ENCODE results near the gene LRRN3. TPM values are rescaled to one million over a fixed set of nuclear protein-coding genes. Genes with fewer than 3 reads are reported as not detected.

The LRRN3 gene
- total RNA-seq, 1 experiment from 2014 or later: not detected

GRCh38 chr7:111147708-111148533 is 57.0 kb downstream of the LRRN3 start:
- no peaks in the 10 kb centered on the region for H3K27me3 ChIP-seq (ENCODE audit: insufficient read depth, low read depth)
- no peaks in the 10 kb centered on the region for H4K20me1 ChIP-seq (ENCODE audit: insufficient read depth)
- H3K4me1 ChIP-seq (replicated peaks; ENCODE audit: insufficient read depth): no peaks in the 10 kb centered on the region
- ChIA-PET POLR2A (ENCODE audit: unreplicated experiment) (no interaction called here), CTCF (no interaction called here)
- no peaks in the 10 kb centered on the region for H3F3A ChIP-seq (ENCODE audit: insufficient read depth, low read depth)
- H3K79me2 ChIP-seq (ENCODE audit: low read depth): no peaks in the 10 kb centered on the region
- no peak overlapping the region for H3K27ac ChIP-seq
- no peaks in the 10 kb centered on the region for H3K36me3 ChIP-seq (ENCODE audit: low read depth)
- DNase-seq: no peak
- H3K9me2 ChIP-seq (ENCODE audit: insufficient read depth): no peaks in the 10 kb centered on the region
- no peaks in the 10 kb centered on the region for H3K9me3 ChIP-seq (ENCODE audit: insufficient read depth, low read depth)
- no peak overlapping the region for H2AFZ ChIP-seq
- no peak for TF ChIP-seq EZH2 (IDR thresholded peaks at IDR 0.05; ENCODE audit: low read depth)
- TF ChIP-seq, protein P1, sequence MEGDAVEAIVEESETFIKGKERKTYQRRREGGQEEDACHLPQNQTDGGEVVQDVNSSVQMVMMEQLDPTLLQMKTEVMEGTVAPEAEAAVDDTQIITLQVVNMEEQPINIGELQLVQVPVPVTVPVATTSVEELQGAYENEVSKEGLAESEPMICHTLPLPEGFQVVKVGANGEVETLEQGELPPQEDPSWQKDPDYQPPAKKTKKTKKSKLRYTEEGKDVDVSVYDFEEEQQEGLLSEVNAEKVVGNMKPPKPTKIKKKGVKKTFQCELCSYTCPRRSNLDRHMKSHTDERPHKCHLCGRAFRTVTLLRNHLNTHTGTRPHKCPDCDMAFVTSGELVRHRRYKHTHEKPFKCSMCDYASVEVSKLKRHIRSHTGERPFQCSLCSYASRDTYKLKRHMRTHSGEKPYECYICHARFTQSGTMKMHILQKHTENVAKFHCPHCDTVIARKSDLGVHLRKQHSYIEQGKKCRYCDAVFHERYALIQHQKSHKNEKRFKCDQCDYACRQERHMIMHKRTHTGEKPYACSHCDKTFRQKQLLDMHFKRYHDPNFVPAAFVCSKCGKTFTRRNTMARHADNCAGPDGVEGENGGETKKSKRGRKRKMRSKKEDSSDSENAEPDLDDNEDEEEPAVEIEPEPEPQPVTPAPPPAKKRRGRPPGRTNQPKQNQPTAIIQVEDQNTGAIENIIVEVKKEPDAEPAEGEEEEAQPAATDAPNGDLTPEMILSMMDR (conservative IDR thresholded peaks at IDR 0.05): no peak
- H3K4me3 ChIP-seq: no peak overlapping the region
- intact Hi-C loops (cut with micrococcal nuclease; ENCODE audit: unreplicated experiment): no loop called here
- BruUV-seq (replicated peaks): no TSS peak
- H3K4me2 ChIP-seq: no peak overlapping the region

GRCh38 chr7:111150709-111151108 is 59.8 kb downstream of the LRRN3 start:
- H2AFZ ChIP-seq: no peak overlapping the region
- no peaks in the 10 kb centered on the region for H3K36me3 ChIP-seq (ENCODE audit: low read depth)
- no peaks in the 10 kb centered on the region for H3K9me3 ChIP-seq (ENCODE audit: insufficient read depth, low read depth)
- no peaks in the 10 kb centered on the region for H3K79me2 ChIP-seq (ENCODE audit: low read depth)
- no peak for DNase-seq
- no peaks in the 10 kb centered on the region for H3F3A ChIP-seq (ENCODE audit: insufficient read depth, low read depth)
- no peak overlapping the region for H3K27ac ChIP-seq
- H3K4me1 ChIP-seq (replicated peaks; ENCODE audit: insufficient read depth): no peaks in the 10 kb centered on the region
- CTCF ChIA-PET: no interaction called here
- POLR2A ChIA-PET (ENCODE audit: unreplicated experiment): no interaction called here
- H3K27me3 ChIP-seq (ENCODE audit: insufficient read depth, low read depth): no peaks in the 10 kb centered on the region
- TF ChIP-seq, protein P1 (conservative IDR thresholded peaks at IDR 0.05): no peak
- no peak for TF ChIP-seq EZH2 (IDR thresholded peaks at IDR 0.05; ENCODE audit: low read depth)
- BruUV-seq (replicated peaks): no TSS peak
- intact Hi-C loops (cut with micrococcal nuclease; ENCODE audit: unreplicated experiment): no loop called here
- no peak overlapping the region for H3K4me3 ChIP-seq
- no peaks in the 10 kb centered on the region for H4K20me1 ChIP-seq (ENCODE audit: insufficient read depth)
- H3K4me2 ChIP-seq: no peak overlapping the region
- H3K9me2 ChIP-seq (ENCODE audit: insufficient read depth): no peaks in the 10 kb centered on the region

DNA sequence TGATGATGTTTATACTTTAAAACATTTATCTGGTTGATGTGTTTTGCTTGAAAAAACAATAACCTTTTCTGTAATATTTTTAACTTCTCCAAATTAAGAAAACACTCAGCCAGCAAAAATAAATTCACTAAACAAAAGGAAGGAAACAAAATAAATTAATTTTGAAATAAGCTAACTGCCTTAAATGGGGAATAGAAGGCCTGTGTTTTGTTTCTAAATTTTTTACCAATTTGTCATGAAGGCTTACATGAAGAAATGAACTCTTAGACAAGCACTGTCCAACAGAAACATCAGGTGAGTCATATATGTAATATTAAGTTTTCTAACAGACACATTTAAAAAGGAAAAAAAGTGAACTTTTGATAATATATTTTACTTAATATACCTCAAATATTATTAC is 68.5 kb downstream of the LRRN3 start:
- no peaks in the 10 kb centered on the region for H3K9me3 ChIP-seq (ENCODE audit: insufficient read depth, low read depth)
- no peak overlapping the region for H3K4me3 ChIP-seq
- TF ChIP-seq, protein P1 (conservative IDR thresholded peaks at IDR 0.05): no peak
- TF ChIP-seq EZH2 (IDR thresholded peaks at IDR 0.05; ENCODE audit: low read depth): no peak
- H3K79me2 ChIP-seq (ENCODE audit: low read depth): no peaks in the 10 kb centered on the region
- H4K20me1 ChIP-seq (ENCODE audit: insufficient read depth): no peaks in the 10 kb centered on the region
- no peaks in the 10 kb centered on the region for H3K27me3 ChIP-seq (ENCODE audit: insufficient read depth, low read depth)
- H2AFZ ChIP-seq: no peak overlapping the region
- no peak overlapping the region for H3K4me2 ChIP-seq
- no peaks in the 10 kb centered on the region for H3F3A ChIP-seq (ENCODE audit: insufficient read depth, low read depth)
- ChIA-PET CTCF (no interaction called here), POLR2A (ENCODE audit: unreplicated experiment) (no interaction called here)
- DNase-seq: no peak
- H3K9me2 ChIP-seq (ENCODE audit: insufficient read depth): no peaks in the 10 kb centered on the region; the same call in 1 of the 2 replicates
- intact Hi-C loops (cut with micrococcal nuclease; ENCODE audit: unreplicated experiment): no loop called here
- no TSS peak for BruUV-seq (replicated peaks)
- no peaks in the 10 kb centered on the region for H3K36me3 ChIP-seq (ENCODE audit: low read depth)
- no peak overlapping the region for H3K27ac ChIP-seq
- no peaks in the 10 kb centered on the region for H3K4me1 ChIP-seq (replicated peaks; ENCODE audit: insufficient read depth)

Measured in PC-9 (cell line).